ENCODE measurements around the gene MYO7A. TPM values are rescaled to one million over a fixed set of nuclear protein-coding genes. Genes with fewer than 3 reads are reported as not detected.

Gene MYO7A
- total and polyA plus RNA-seq, 2 of the 8 experiments (the other 6 are each of a cell fraction or from before 2014, with no cell fraction given): 1.5 to 1.9 TPM

- H3K18ac ChIP-seq (ENCODE audit: extremely low read depth, low read length): no peak overlapping the region
- H4K91ac ChIP-seq (replicated peaks; ENCODE audit: insufficient read length, low read length): peak overlapping the region; percentile 65
- H4K8ac ChIP-seq (ENCODE audit: extremely low read depth, insufficient read depth, low read length): no peak overlapping the region; the same call in 1 of the 2 replicates
- peak overlapping the region; percentile 4 for H2BK120ac ChIP-seq (replicated peaks; ENCODE audit: low read depth, low read length)
- no peaks in the 10 kb centered on the region for H3K79me1 ChIP-seq (ENCODE audit: low read depth, low read length)
- H3K4ac ChIP-seq (replicated peaks; ENCODE audit: insufficient read length, low read depth, low read length): peak overlapping the region; percentile 83
- no peak overlapping the region for H3K14ac ChIP-seq (ENCODE audit: insufficient read length)
- no peak overlapping the region for H3K9ac ChIP-seq (replicated peaks in 1 of 4; ENCODE audit: extremely low read depth in 1 of 4, low read depth in 3 of 4, low read length in 3 of 4)
- no peak overlapping the region for H4K5ac ChIP-seq (ENCODE audit: insufficient read length, low read depth, low read length)
- 87% methylated on average over 8 of the region's 8 CpGs; no CpG with 5 or more reads in 1 of the 2 experiments for WGBS, 2 experiments (ENCODE audit: extremely low coverage in 1 of 2, insufficient coverage in 1 of 2, insufficient read length in 1 of 2, insufficient replicate concordance in 2 of 2, low coverage in 1 of 2, low lambda C conversion rate in 2 of 2, missing lambda C conversion rate in 1 of 2)
- no peak overlapping the region; a peak in 1 of 4 replicates for H3K4me2 ChIP-seq (ENCODE audit: insufficient read depth in 1 of 2, low read depth in 2 of 2, low read length in 2 of 2)
- TF ChIP-seq EP300 (IDR thresholded peaks at IDR 0.05; ENCODE audit: borderline replicate concordance in 1 of 2, low read depth in 2 of 2, low read length in 2 of 2) (no peak), MAFK (IDR thresholded peaks at IDR 0.05; ENCODE audit: low read depth, low read length) (no peak)
- H3K36me3 ChIP-seq (ENCODE audit: control insufficient read depth in 2 of 4, insufficient read depth in 4 of 4, low read length in 3 of 4): no peaks in the 10 kb centered on the region
- H3K9me3 ChIP-seq (ENCODE audit: insufficient read depth in 2 of 2, low read depth in 1 of 2, low read length in 1 of 2): no peaks in the 10 kb centered on the region
- no peak overlapping the region for H2AK5ac ChIP-seq (ENCODE audit: low read depth, low read length)
- ChIA-PET POLR2A (ENCODE audit: partially characterized antibody) (interaction anchor here (1.0 to 2.6 kb wide), 6 partner anchors 9 to 26 kb away, joined by 4 to 14 read pairs (median 6); no protein-coding TSS in a partner anchor), CTCF (ENCODE audit: partially characterized antibody) (interaction anchor here (0.6 to 16.2 kb wide), 17 partner anchors 9 to 68 kb away, joined by 3 to 104 read pairs (median 4); partner anchors contain the start of gene MYO7A)
- FAIRE-seq: no peak
- no peak for DNase-seq (ENCODE audit: low read depth in 1 of 2, low spot score in 2 of 2)
- no peak overlapping the region for H3K4me3 ChIP-seq (ENCODE audit: extremely low read depth in 1 of 4, insufficient read depth in 2 of 4, low read depth in 3 of 4, low read length in 4 of 4)
- no peak overlapping the region for H2BK5ac ChIP-seq (ENCODE audit: low read depth, low read length)
- peaks cover 7% of the 10 kb centered on the region; the same call in 1 of the 2 replicates for H3K23me2 ChIP-seq (ENCODE audit: low read depth, low read length)
- peaks cover 0 to 11% (median 5%) of the 10 kb centered on the region in 4 experiments; a peak in 6 of 7 replicates for H3K4me1 ChIP-seq (replicated peaks in 1 of 4; ENCODE audit: control insufficient read depth in 3 of 4, insufficient read depth in 4 of 4, low read length in 3 of 4)
- H4K20me1 ChIP-seq (replicated peaks in 1 of 2; ENCODE audit: control insufficient read depth in 1 of 2, insufficient read depth in 2 of 2, low read length in 2 of 2): no peaks in the 10 kb centered on the region
- H3K27me3 ChIP-seq (replicated peaks in 1 of 4; ENCODE audit: control insufficient read depth in 3 of 4, extremely low read depth in 1 of 4, insufficient read depth in 3 of 4, low read length in 3 of 4): peaks cover 0 to 2% (median 0%) of the 10 kb centered on the region in 4 experiments; a peak in 2 of 7 replicates
- no peak overlapping the region for H3K56ac ChIP-seq (replicated peaks; ENCODE audit: insufficient read length, low read depth, low read length)
- no peaks in the 10 kb centered on the region for H3K79me2 ChIP-seq (ENCODE audit: control insufficient read depth in 1 of 2, insufficient read depth in 2 of 2, low read length in 2 of 2)
- H3K27ac ChIP-seq (ENCODE audit: low read depth, low read length): no peak overlapping the region
- peak overlapping the region; percentile 19; the same call in 1 of the 2 replicates for H2BK12ac ChIP-seq (ENCODE audit: low read depth, low read length)
- H3K23ac ChIP-seq (ENCODE audit: insufficient read length): no peak overlapping the region
- H2AFZ ChIP-seq (ENCODE audit: low read length): no peak overlapping the region
- 0 out of 2 replicates have a peak overlapping the region, but pooled peaks have one; percentile 46 for H2BK15ac ChIP-seq (ENCODE audit: low read length)
- no peak overlapping the region; the same call in 1 of the 2 replicates for H2BK20ac ChIP-seq (ENCODE audit: low read length)
Observed at GRCh38 chr11:77148963-77149715, 21.1 kb downstream of the MYO7A start.
